Measurements from ENCODE around the gene PDE4B. TPM values are rescaled to one million over a fixed set of nuclear protein-coding genes. Genes with fewer than 3 reads are reported as not detected.
"Not testable (repeated sequence)": the region's sequence is repeated elsewhere in the genome, so short reads cannot be mapped to it uniquely, and the experiment has no call there.

Gene PDE4B
- total RNA-seq, 2 donors from 2014 or later, result 18.1 to 55.4 TPM

DNA sequence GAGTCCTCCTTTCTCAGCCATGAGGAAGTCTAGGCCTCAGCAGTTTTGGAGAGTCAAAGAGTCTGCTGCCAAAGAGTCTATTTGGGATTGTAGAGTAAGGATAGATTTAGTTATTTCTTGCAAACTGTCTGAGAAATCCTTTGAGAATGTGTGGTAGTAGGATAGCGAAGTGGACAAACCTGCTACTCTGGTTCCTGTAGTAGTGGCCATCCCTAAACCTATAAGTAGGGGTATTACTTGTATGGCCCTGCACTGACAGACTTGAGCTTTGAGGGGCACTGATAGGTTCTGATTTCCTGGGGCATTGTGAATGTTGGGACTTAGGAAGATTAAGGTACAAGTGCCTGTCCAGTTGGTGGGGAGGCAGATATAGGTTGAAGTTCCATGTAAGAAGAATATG lies 625.3 kb downstream of the PDE4B start:
- Histone ChIP-seq H3K4me1 (replicated peaks) (no peaks in the 10 kb centered on the region), H3K36me3 (no peaks in the 10 kb centered on the region), H3K27ac (no peak overlapping the region), H3K9me3 (no peaks in the 10 kb centered on the region), H3K27me3 (replicated peaks; ENCODE audit: insufficient read depth) (no peaks in the 10 kb centered on the region), H3K4me3 (no peak overlapping the region)
- TF ChIP-seq, protein P1, sequence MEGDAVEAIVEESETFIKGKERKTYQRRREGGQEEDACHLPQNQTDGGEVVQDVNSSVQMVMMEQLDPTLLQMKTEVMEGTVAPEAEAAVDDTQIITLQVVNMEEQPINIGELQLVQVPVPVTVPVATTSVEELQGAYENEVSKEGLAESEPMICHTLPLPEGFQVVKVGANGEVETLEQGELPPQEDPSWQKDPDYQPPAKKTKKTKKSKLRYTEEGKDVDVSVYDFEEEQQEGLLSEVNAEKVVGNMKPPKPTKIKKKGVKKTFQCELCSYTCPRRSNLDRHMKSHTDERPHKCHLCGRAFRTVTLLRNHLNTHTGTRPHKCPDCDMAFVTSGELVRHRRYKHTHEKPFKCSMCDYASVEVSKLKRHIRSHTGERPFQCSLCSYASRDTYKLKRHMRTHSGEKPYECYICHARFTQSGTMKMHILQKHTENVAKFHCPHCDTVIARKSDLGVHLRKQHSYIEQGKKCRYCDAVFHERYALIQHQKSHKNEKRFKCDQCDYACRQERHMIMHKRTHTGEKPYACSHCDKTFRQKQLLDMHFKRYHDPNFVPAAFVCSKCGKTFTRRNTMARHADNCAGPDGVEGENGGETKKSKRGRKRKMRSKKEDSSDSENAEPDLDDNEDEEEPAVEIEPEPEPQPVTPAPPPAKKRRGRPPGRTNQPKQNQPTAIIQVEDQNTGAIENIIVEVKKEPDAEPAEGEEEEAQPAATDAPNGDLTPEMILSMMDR (IDR thresholded peaks at IDR 0.05), result no peak
- TF ChIP-seq POLR2AphosphoS5 (IDR thresholded peaks at IDR 0.05), result no peak
- DNase-seq (ENCODE audit: low spot score), result no peak
- intact Hi-C loops (cut with DNase I), result no loop called here
- 80% methylated on average over 1 of the region's 1 CpG for WGBS

DNA sequence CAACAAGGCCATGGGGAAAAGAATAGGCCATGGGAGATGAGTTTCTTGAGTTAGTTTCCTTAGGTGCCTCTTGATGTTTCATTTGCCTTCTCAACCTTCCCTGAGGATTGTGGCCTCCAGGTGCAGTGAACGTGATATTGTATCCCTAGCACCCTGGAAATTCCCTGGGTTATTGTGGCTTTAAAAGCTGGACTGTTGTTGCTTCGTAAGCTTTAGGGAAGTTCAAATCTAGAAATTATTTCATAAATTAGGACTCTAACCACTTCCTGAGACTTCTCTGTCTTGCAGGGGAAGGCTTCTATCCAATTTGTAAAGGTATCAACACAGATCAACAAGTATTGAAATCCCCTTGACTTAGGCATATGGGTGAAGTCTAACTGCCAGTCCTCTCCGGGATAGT lies 627.5 kb downstream of the PDE4B start:
- WGBS, result 87% methylated on average over 3 of the region's 3 CpGs
- intact Hi-C loops (cut with DNase I); H3K4me3 ChIP-seq; H3K4me1 ChIP-seq (replicated peaks); H3K27ac ChIP-seq; H3K27me3 ChIP-seq (replicated peaks; ENCODE audit: insufficient read depth); H3K36me3 ChIP-seq; DNase-seq (ENCODE audit: low spot score); H3K9me3 ChIP-seq: not testable (repeated sequence)

DNA sequence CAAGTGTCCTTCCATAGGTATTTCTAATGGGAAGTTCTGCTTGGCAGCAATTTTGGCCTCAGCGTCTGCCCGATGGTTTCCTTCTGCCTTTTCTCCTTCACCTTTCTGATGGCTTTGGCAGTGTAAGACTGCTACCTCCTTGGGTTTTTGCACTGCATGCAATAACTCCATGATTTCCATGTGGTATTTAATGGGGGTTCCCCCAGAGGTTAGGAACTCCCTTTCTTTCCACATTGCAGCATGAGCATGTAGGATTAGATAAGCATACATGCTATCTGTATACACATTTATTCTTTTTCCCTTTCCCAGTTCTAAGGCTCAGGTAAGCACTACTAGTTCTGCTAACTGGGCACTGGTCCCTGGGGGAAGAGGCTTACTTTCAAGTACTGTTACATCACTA lies 628.2 kb downstream of the PDE4B start:
- 96% methylated on average over 2 of the region's 2 CpGs for WGBS
- H3K27ac ChIP-seq; H3K9me3 ChIP-seq; intact Hi-C loops (cut with DNase I); H3K27me3 ChIP-seq (replicated peaks; ENCODE audit: insufficient read depth); H3K4me1 ChIP-seq (replicated peaks); H3K4me3 ChIP-seq; H3K36me3 ChIP-seq; DNase-seq (ENCODE audit: low spot score): not testable (repeated sequence)

DNA sequence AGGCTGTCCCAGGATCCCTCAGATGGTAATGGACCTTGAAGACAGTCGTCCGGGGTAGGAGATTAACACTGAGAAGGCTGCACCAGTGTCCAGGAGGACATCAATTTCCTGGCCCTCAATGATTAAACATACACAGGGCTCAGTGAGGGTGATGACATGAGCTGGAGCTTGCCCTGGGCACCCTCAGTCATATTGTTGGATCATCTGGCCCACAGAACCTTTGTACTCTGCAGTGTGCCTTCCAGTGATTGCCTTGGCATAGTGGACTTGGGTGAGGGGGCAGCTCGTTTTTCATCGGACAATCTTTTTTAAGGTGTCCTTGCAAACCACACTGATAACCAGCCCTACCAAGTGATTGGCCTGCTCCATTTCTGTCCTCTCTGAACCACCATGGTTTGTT lies 630.1 kb downstream of the PDE4B start:
- Histone ChIP-seq H3K36me3 (no peaks in the 10 kb centered on the region), H3K27ac (no peak overlapping the region), H3K27me3 (replicated peaks; ENCODE audit: insufficient read depth) (no peaks in the 10 kb centered on the region), H3K9me3 (no peaks in the 10 kb centered on the region), H3K4me1 (replicated peaks) (no peaks in the 10 kb centered on the region), H3K4me3 (no peak overlapping the region)
- WGBS, result 95% methylated on average over 4 of the region's 4 CpGs
- DNase-seq (ENCODE audit: low spot score), result no peak
- TF ChIP-seq, protein P1 (IDR thresholded peaks at IDR 0.05), result no peak
- TF ChIP-seq POLR2A (IDR thresholded peaks at IDR 0.05) (no peak), POLR2AphosphoS5 (IDR thresholded peaks at IDR 0.05) (no peak)
- intact Hi-C loops (cut with DNase I), result no loop called here

Small RNA genes within 50 kb of the gene (small RNA-seq; reads per million reads assigned to genes)
- gene RN7SL854P (0 reads per million in 2 donors), gene RNU4-88P (0 reads per million in 2 donors)
